WERI-Rb-1 (cell line): ENCODE measurements around the gene UNC13C.

Experiments
- DNase-seq: peaks from one replicate; pipeline ENCODE4 v3.0.0-alpha.2; 2020
- H3K27ac ChIP-seq: fragments of 250-450 bp; sonication (Bioruptor Pico); 2 replicates; pipeline ENCODE4 v1.5.1; 2020; ENCODE audit warnings: mild to moderate bottlenecking, moderate library complexity
- H3K27me3 ChIP-seq: fragments of 250-450 bp; sonication (Bioruptor Pico); 2 replicates; pipeline ENCODE4 v1.5.1; 2021; ENCODE audit warnings: mild to moderate bottlenecking, low read depth, moderate library complexity; ENCODE audit not compliant: insufficient read depth, severe bottlenecking
- H3K36me3 ChIP-seq: fragments of 250-450 bp; sonication (Bioruptor Pico); 2 replicates; pipeline ENCODE4 v1.5.1; 2020; ENCODE audit warnings: mild to moderate bottlenecking, moderate library complexity
- H3K4me3 ChIP-seq: 2 replicates; pipeline ENCODE4 v1.5.1; 2011; ENCODE audit warnings: low read depth, mild to moderate bottlenecking, control low read depth, low read length
- H3K9me3 ChIP-seq: fragments of 250-450 bp; sonication (Bioruptor Pico); 2 replicates; pipeline ENCODE4 v1.5.1; 2021; ENCODE audit warnings: mild to moderate bottlenecking, moderate library complexity; ENCODE audit not compliant: severe bottlenecking
- TF ChIP-seq, protein P1 (sequence below): IDR thresholded peaks from 2 replicates; pipeline ENCODE4 v1.5.1; 2011; ENCODE audit warnings: low read depth, mild to moderate bottlenecking, control low read depth, inconsistent platforms, low read length

The UNC13C gene

DNA sequence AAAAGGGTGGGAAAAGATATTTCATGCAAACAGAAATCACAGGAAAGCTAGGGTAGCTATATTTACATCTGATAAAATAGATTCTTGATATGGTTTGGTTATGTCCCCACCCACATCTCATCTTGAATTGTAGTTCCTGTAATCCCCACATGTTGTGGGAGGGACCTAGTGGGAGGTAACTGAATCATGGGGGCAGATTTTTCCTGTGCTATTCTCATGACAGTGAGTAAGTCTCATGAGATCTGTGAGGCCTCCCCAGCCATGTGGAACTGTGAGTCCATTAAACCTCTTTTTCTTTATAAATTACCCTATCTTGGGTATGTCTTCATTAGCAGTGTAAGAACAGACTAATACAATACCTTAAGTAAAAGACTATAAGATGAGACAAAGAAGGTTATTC lies 660.4 kb downstream of the UNC13C start:
- TF ChIP-seq, protein P1, sequence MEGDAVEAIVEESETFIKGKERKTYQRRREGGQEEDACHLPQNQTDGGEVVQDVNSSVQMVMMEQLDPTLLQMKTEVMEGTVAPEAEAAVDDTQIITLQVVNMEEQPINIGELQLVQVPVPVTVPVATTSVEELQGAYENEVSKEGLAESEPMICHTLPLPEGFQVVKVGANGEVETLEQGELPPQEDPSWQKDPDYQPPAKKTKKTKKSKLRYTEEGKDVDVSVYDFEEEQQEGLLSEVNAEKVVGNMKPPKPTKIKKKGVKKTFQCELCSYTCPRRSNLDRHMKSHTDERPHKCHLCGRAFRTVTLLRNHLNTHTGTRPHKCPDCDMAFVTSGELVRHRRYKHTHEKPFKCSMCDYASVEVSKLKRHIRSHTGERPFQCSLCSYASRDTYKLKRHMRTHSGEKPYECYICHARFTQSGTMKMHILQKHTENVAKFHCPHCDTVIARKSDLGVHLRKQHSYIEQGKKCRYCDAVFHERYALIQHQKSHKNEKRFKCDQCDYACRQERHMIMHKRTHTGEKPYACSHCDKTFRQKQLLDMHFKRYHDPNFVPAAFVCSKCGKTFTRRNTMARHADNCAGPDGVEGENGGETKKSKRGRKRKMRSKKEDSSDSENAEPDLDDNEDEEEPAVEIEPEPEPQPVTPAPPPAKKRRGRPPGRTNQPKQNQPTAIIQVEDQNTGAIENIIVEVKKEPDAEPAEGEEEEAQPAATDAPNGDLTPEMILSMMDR: no peak
- Histone ChIP-seq H3K4me3 (no peak overlapping the region), H3K9me3 (no peaks in the 10 kb centered on the region), H3K36me3 (no peaks in the 10 kb centered on the region), H3K27ac (no peak overlapping the region), H3K27me3 (no peaks in the 10 kb centered on the region)
- DNase-seq: no peak

DNA sequence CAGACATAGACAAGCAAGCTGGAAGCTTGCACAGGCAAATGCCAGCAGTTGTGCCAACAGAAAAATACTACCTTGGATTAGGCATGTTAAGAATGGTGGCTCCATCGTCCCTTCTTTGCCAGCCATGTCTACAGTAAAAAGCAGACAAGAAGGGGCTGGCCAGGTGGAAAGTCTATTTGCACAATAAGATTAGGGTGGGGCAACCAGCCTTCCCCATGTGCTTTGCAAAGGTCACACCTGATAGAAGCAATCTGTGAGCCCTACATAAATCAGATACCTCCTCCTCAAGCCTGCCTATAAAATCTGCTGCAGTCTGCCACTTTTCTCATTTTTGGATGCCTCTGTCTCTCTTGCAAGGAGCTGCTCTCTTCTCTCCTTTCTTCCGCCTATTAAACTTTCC lies 662.6 kb downstream of the UNC13C start:
- TF ChIP-seq, protein P1: no peak
- Histone ChIP-seq H3K27me3 (peaks cover 2% of the 10 kb centered on the region), H3K9me3 (no peaks in the 10 kb centered on the region), H3K36me3 (no peaks in the 10 kb centered on the region), H3K4me3 (no peak overlapping the region), H3K27ac (no peak overlapping the region)
- no peak for DNase-seq

- Histone ChIP-seq H3K27me3 (peaks cover 3% of the 10 kb centered on the region), H3K27ac (no peak overlapping the region), H3K9me3 (no peaks in the 10 kb centered on the region), H3K36me3 (no peaks in the 10 kb centered on the region), H3K4me3 (no peak overlapping the region)
- DNase-seq: no peak
- TF ChIP-seq, protein P1: no peak
Measured at GRCh38 chr15:54644796-54645195, 666.6 kb downstream of the UNC13C start.

GRCh38 chr15:54659646-54660045 lies 681.4 kb downstream of the UNC13C start:
- no peaks in the 10 kb centered on the region for H3K9me3 ChIP-seq
- H3K36me3 ChIP-seq: no peaks in the 10 kb centered on the region
- TF ChIP-seq, protein P1: no peak
- no peak overlapping the region for H3K4me3 ChIP-seq
- peaks cover 4% of the 10 kb centered on the region for H3K27me3 ChIP-seq
- H3K27ac ChIP-seq: no peak overlapping the region
- no peak for DNase-seq

DNA sequence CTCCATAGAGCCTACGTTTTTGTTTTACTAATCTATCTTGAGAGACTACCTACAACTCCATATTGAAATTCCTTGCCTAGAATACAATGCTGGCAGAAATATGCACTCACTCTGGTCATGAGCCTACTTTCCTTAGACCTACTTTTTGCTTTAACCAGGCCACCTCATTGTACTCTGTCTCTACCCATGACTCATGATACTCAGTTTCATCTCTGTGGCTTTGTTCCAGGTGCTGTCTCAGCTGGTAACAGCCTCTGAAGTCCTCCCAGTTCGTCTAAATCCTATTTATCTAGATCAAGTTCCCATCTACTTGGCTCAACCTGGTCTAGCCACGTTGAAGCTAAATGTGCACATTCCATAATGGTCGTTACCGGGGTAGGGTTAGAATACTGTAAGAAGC lies 682.1 kb downstream of the UNC13C start:
- no peak for DNase-seq
- no peaks in the 10 kb centered on the region for H3K36me3 ChIP-seq
- no peaks in the 10 kb centered on the region for H3K9me3 ChIP-seq
- peaks cover 2% of the 10 kb centered on the region for H3K27me3 ChIP-seq
- TF ChIP-seq, protein P1: no peak
- no peak overlapping the region for H3K4me3 ChIP-seq
- H3K27ac ChIP-seq: no peak overlapping the region

DNA sequence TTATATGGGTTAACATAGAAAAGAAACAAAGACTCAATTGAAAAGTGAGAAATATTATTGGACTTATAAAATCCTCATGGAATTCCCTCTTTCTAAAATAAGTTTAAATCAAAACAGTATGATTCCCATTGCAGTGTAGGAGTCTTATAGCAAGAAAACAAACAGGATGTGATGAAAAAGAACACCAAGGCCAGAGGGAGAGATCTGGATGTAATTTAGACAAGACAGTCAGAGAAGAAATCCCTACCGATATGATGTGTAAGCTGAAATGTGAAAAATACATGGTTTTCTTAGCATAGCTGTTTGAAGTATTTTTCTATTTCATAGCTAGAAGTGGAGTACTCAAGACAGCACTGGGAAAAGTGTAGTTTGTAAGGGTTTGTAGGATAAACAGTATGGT lies 697.0 kb downstream of the UNC13C start:
- H3K36me3 ChIP-seq: no peaks in the 10 kb centered on the region
- no peaks in the 10 kb centered on the region for H3K9me3 ChIP-seq
- H3K27ac ChIP-seq: no peak overlapping the region
- no peaks in the 10 kb centered on the region for H3K27me3 ChIP-seq
- no peak overlapping the region for H3K4me3 ChIP-seq
- TF ChIP-seq, protein P1: no peak
- no peak for DNase-seq
